HG03378 (cell line): Measurements from ENCODE around the gene LARGE1.

Source experiments
- ATAC-seq: cut with Tn5 transposase; IDR thresholded peaks from one replicate; pipeline ENCODE4 v1.9.1; 2021; ENCODE audit warnings: mild to moderate bottlenecking, moderate library complexity; ENCODE audit not compliant: unreplicated experiment

The LARGE1 gene

GRCh38 chr22:33886696-33887095, 33.6 kb downstream of the LARGE1 start:
- no peak for ATAC-seq

- no peak for ATAC-seq
Measured at GRCh38 chr22:33884829-33885228, 35.4 kb downstream of the LARGE1 start.

- no peak for ATAC-seq
Measured at GRCh38 chr22:33883961-33884808, 36.1 kb downstream of the LARGE1 start.

- no peak for ATAC-seq
Measured at GRCh38 chr22:33883561-33883960, 36.7 kb downstream of the LARGE1 start.

- no peak for ATAC-seq
Measured at GRCh38 chr22:33882991-33883390, 37.3 kb downstream of the LARGE1 start.

GRCh38 chr22:33880986-33881385, 39.3 kb downstream of the LARGE1 start:
- ATAC-seq = no peak

GRCh38 chr22:33879796-33880195, 40.5 kb downstream of the LARGE1 start:
- ATAC-seq = no peak

GRCh38 chr22:33875316-33875715, 45.0 kb downstream of the LARGE1 start:
- ATAC-seq = no peak

- no peak for ATAC-seq
Measured at GRCh38 chr22:33874206-33874605, 46.1 kb downstream of the LARGE1 start.

- ATAC-seq = no peak
Measured at GRCh38 chr22:33873666-33874065, 46.6 kb downstream of the LARGE1 start.

- no peak for ATAC-seq
Measured at GRCh38 chr22:33873186-33873585, 47.1 kb downstream of the LARGE1 start.

GRCh38 chr22:33871935-33872334, 48.3 kb downstream of the LARGE1 start:
- no peak for ATAC-seq

GRCh38 chr22:33869946-33870345, 50.3 kb downstream of the LARGE1 start:
- ATAC-seq = no peak

- ATAC-seq = no peak
Measured at GRCh38 chr22:33867971-33868370, 52.3 kb downstream of the LARGE1 start.

- ATAC-seq = no peak
Measured at GRCh38 chr22:33867118-33867866, 53.0 kb downstream of the LARGE1 start.

- no peak for ATAC-seq
Measured at GRCh38 chr22:33866511-33866910, 53.8 kb downstream of the LARGE1 start.

- no peak for ATAC-seq
Measured at GRCh38 chr22:33865996-33866395, 54.3 kb downstream of the LARGE1 start.

- ATAC-seq = no peak
Measured at GRCh38 chr22:33865248-33865647, 55.0 kb downstream of the LARGE1 start.

GRCh38 chr22:33864723-33865130, 55.5 kb downstream of the LARGE1 start:
- ATAC-seq = no peak

- no peak for ATAC-seq
Measured at GRCh38 chr22:33861216-33861875, 58.9 kb downstream of the LARGE1 start.

GRCh38 chr22:33860386-33860785, 59.9 kb downstream of the LARGE1 start:
- ATAC-seq = no peak

GRCh38 chr22:33859311-33859710, 61.0 kb downstream of the LARGE1 start:
- no peak for ATAC-seq
